Activated naive CD4-positive, alpha-beta T cell treated with anti-CD3 and anti-CD28 coated beads for 36 hours (primary cell): Measurements from ENCODE around the gene SDK1. TPM values are rescaled to one million over a fixed set of nuclear protein-coding genes. Genes with fewer than 3 reads are reported as not detected.
"Not testable (repeated sequence)": the region's sequence is repeated elsewhere in the genome, so short reads cannot be mapped to it uniquely, and the experiment has no call there.

Experiments
- CTCF ChIA-PET: fragments of 350-600 bp; sonication (Branson Sonifier 250); formaldehyde crosslinking; loops from one replicate; lab custom pipeline; 2021; ENCODE audit warnings: antibody characterized with exemption; lab: Charles Lee
- DNase-seq: peaks from one replicate; pipeline ENCODE4 v3.0.0-alpha.2; 2020
- H3K27ac Mint-ChIP-seq: one replicate; pipeline ENCODE4 v1.8.0; 2021; ENCODE audit warnings: mild to moderate bottlenecking, mixed read lengths
- H3K27me3 Mint-ChIP-seq: one replicate; pipeline ENCODE4 v1.8.0; 2021; ENCODE audit warnings: low read depth, mixed read lengths
- H3K36me3 Mint-ChIP-seq: one replicate; pipeline ENCODE4 v1.8.0; 2021; ENCODE audit warnings: low read depth, mixed read lengths
- H3K4me1 Mint-ChIP-seq: one replicate; pipeline ENCODE4 v1.8.0; 2021; ENCODE audit warnings: low read depth, mixed read lengths
- H3K4me3 Mint-ChIP-seq: one replicate; pipeline ENCODE4 v1.8.0; 2021; ENCODE audit warnings: mild to moderate bottlenecking, moderate library complexity, mixed read lengths
- H3K9me3 Mint-ChIP-seq: one replicate; pipeline ENCODE4 v1.8.0; 2021; ENCODE audit warnings: mixed read lengths
- intact Hi-C: fragments of 100-400 bp; cut with micrococcal nuclease; formaldehyde crosslinking; loops from one replicate; pipeline ENCODE4 v1.15.1; 2023
- total RNA-seq, 2 experiments: library from RNA; stranded (reverse); gene quantifications; one replicate each; pipeline ENCODE4 v1.2.3, GENCODE V29; 2021

Gene SDK1
- total RNA-seq, 2 experiments from 2014 or later: 1.3 to 2.0 TPM

DNA sequence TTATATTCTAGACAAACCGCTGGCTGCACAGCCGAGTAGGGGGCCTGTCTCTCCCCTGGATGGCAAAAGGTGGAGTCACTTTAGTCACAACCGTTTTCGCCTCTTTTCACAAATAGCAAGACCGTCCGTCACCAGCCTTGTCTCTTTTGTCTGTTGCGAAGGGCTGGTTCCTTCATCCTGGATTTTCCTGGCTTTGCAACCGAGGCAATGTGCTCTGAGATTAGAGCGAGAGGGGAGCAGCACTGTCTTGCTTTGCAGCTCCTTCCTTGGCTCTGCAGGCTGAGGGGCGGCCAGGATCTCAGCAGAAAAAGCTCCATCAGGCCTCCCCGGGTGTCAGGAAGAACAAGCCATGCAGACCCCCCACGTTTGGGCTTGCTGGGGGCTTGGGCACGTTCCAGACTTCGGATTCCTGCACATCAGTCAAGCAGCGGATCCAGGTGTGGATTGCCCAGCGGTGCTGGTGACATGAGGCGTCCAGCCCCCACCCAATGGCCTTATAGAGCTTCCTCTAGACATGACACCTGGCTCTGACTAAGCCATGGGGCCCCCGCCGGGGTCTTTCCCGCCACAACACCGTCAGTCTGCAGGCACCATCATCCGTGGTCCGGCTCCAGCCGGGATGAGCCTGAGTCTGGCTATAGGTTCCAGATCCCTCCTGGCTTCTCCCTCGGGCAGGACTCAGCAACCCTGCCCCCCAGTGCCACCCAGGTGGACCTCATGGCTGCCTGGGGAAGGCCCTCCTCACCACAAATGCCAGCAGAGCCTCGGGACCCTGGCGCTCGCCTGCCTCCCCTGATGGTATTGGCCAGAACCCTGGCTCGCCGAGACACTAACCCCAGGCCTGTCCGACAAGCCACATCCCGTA lies 913.5 kb downstream of the SDK1 start:
- no peak for DNase-seq
- no peak overlapping the region for H3K4me3 Mint-ChIP-seq
- H3K4me1 Mint-ChIP-seq: no peaks in the 10 kb centered on the region
- H3K36me3 Mint-ChIP-seq: no peaks in the 10 kb centered on the region
- peaks cover 2% of the 10 kb centered on the region for H3K9me3 Mint-ChIP-seq
- no peaks in the 10 kb centered on the region for H3K27me3 Mint-ChIP-seq
- CTCF ChIA-PET: no interaction called here
- no peak overlapping the region for H3K27ac Mint-ChIP-seq
- intact Hi-C loops: no loop called here

DNA sequence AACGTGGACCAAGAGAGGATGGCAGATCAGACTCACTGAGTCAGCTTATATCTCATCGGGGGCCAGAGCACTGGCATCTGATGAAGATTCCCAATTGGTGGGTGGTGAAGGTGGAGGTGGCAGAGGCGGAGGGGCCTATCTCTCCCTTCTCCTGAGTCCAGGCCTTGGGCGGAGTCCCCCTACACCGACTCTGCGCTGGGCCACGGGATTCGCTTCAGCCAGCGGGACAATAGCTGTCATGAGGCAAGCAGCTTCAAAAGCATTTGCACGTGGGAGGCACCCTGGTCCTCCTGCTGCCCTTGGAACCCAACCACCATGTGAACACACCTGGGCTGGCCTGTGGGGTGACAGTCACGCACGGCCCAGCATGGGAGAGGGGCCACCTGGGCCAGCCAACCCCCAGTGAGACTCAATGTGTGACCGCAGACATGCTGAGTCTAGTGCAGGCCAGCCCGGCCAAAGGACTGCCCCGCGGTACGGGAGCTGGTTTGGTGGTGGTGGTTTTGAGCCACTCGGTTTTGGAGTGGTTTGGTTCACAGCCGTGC lies 914.2 kb downstream of the SDK1 start:
- intact Hi-C loops: no loop called here
- Mint-ChIP-seq H3K27ac (no peak overlapping the region), H3K4me1 (no peaks in the 10 kb centered on the region), H3K36me3 (no peaks in the 10 kb centered on the region), H3K4me3 (no peak overlapping the region), H3K9me3 (peaks cover 2% of the 10 kb centered on the region), H3K27me3 (no peaks in the 10 kb centered on the region)
- no peak for DNase-seq
- CTCF ChIA-PET: no interaction called here

- no peak for DNase-seq
- CTCF ChIA-PET: no interaction called here
- Mint-ChIP-seq H3K27ac (no peak overlapping the region), H3K27me3 (no peaks in the 10 kb centered on the region), H3K36me3 (no peaks in the 10 kb centered on the region), H3K9me3 (peaks cover 2% of the 10 kb centered on the region), H3K4me1 (no peaks in the 10 kb centered on the region), H3K4me3 (no peak overlapping the region)
- intact Hi-C loops: no loop called here
These were observed 915.0 kb downstream of the SDK1 start for GRCh38 chr7:4216016-4216415.

GRCh38 chr7:4217126-4217660 lies 916.1 kb downstream of the SDK1 start:
- H3K4me1 Mint-ChIP-seq, H3K9me3 Mint-ChIP-seq, CTCF ChIA-PET, intact Hi-C loops, H3K36me3 Mint-ChIP-seq, DNase-seq, H3K4me3 Mint-ChIP-seq, H3K27ac Mint-ChIP-seq, H3K27me3 Mint-ChIP-seq: not testable (repeated sequence)

DNA sequence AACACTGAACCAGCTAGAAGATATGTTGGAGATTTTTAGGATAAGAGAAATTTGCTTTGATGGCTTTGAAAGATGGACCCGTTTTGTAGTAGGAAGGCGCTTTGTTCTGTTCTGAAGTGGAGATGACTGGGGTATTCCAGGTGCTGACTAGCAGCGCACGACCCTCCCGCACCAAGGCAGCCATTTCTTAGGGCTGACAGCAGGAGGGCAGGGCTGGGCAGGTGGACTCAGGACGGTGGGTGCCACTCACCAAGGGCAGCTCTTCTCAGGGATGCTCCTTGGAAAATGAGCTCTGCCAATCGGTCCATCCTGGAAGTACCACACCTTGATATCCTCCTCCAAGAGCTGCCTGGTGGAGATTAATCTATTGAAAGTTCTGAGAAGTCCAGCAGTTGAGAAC lies 917.4 kb downstream of the SDK1 start:
- H3K27me3 Mint-ChIP-seq: no peaks in the 10 kb centered on the region
- no peak overlapping the region for H3K27ac Mint-ChIP-seq
- DNase-seq: no peak
- no peaks in the 10 kb centered on the region for H3K4me1 Mint-ChIP-seq
- intact Hi-C loops: no loop called here
- CTCF ChIA-PET: no interaction called here
- H3K4me3 Mint-ChIP-seq: no peak overlapping the region
- H3K36me3 Mint-ChIP-seq: no peaks in the 10 kb centered on the region
- peaks cover 2% of the 10 kb centered on the region for H3K9me3 Mint-ChIP-seq

GRCh38 chr7:4220011-4220410 lies 919.0 kb downstream of the SDK1 start:
- no peak for DNase-seq
- H3K9me3 Mint-ChIP-seq: peaks cover 2% of the 10 kb centered on the region
- no peaks in the 10 kb centered on the region for H3K27me3 Mint-ChIP-seq
- no peak overlapping the region for H3K4me3 Mint-ChIP-seq
- CTCF ChIA-PET: no interaction called here
- no peak overlapping the region for H3K27ac Mint-ChIP-seq
- H3K36me3 Mint-ChIP-seq: no peaks in the 10 kb centered on the region
- no peaks in the 10 kb centered on the region for H3K4me1 Mint-ChIP-seq
- intact Hi-C loops: no loop called here

DNA sequence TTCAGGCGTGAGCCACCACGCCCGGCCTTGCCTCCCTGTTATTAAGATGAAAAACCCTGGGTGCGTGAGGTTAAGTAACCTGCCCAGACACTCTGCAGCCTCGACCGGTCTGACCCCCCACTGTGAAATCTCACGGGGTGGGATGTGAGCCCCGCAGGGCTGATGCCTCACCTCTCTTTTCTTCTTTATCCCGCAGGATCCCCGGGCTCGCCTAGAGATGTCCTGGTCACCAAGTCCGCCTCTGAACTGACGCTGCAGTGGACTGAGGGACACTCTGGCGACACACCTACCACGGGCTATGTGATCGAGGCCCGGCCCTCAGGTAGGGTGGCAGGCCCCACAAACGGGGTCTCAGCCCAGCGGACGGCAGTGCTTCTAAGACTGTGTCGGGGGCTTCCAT lies 920.0 kb downstream of the SDK1 start:
- intact Hi-C loops: no loop called here
- Mint-ChIP-seq H3K36me3 (no peaks in the 10 kb centered on the region), H3K4me1 (no peaks in the 10 kb centered on the region), H3K4me3 (no peak overlapping the region), H3K27me3 (no peaks in the 10 kb centered on the region), H3K9me3 (peaks cover 2% of the 10 kb centered on the region), H3K27ac (no peak overlapping the region)
- DNase-seq: no peak
- CTCF ChIA-PET: no interaction called here

GRCh38 chr7:4222676-4223075 lies 921.6 kb downstream of the SDK1 start:
- DNase-seq: no peak
- no peaks in the 10 kb centered on the region for H3K36me3 Mint-ChIP-seq
- intact Hi-C loops: no loop called here

DNA sequence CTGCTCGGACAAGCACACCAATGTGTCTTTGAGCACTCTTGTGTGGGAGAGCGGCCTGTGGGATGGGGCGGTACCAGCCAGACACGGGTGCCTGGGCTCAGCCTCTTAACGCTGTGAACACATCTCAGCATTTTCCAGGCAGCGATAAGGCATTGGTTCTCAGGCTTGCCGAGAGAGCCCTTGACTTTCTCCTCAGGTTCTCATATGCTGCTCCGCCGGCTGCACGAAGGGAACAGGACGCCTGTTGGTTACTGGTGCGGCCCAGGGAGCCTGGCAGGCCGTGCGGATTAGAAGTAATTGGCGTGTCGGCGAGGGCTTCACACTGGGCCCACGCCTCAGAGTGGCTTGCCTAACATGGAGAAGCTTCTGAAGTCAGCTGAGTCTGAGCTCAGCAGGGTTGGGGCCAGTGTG lies 924.3 kb downstream of the SDK1 start:
- Mint-ChIP-seq H3K4me3 (no peak overlapping the region), H3K9me3 (no peaks in the 10 kb centered on the region), H3K27ac (no peak overlapping the region), H3K36me3 (no peaks in the 10 kb centered on the region), H3K4me1 (no peaks in the 10 kb centered on the region), H3K27me3 (no peaks in the 10 kb centered on the region)
- CTCF ChIA-PET: interaction anchor here (0.6 kb wide), 1 partner anchor 162 kb away, joined by 4 read pairs; no protein-coding TSS in a partner anchor
- intact Hi-C loops: no loop called here
- no peak for DNase-seq

More at GRCh38 chr7:4222676-4223075, 921.6 kb downstream of the SDK1 start:
- no peak overlapping the region for H3K4me3 Mint-ChIP-seq
- H3K9me3 Mint-ChIP-seq: peaks cover 2% of the 10 kb centered on the region
- CTCF ChIA-PET: no interaction called here
- no peaks in the 10 kb centered on the region for H3K4me1 Mint-ChIP-seq
- no peaks in the 10 kb centered on the region for H3K27me3 Mint-ChIP-seq
- no peak overlapping the region for H3K27ac Mint-ChIP-seq

- intact Hi-C loops: no loop called here
- DNase-seq: no peak
- Mint-ChIP-seq H3K4me3 (no peak overlapping the region), H3K27ac (no peak overlapping the region), H3K4me1 (no peaks in the 10 kb centered on the region), H3K36me3 (no peaks in the 10 kb centered on the region), H3K27me3 (no peaks in the 10 kb centered on the region), H3K9me3 (no peaks in the 10 kb centered on the region)
- CTCF ChIA-PET: interaction anchor here (0.6 kb wide), 1 partner anchor 161 kb away, joined by 4 read pairs; no protein-coding TSS in a partner anchor
These were observed 925.0 kb downstream of the SDK1 start for GRCh38 chr7:4225881-4226523.

- Mint-ChIP-seq H3K27ac (no peak overlapping the region), H3K9me3 (no peaks in the 10 kb centered on the region), H3K4me1 (no peaks in the 10 kb centered on the region), H3K4me3 (no peak overlapping the region), H3K36me3 (no peaks in the 10 kb centered on the region), H3K27me3 (no peaks in the 10 kb centered on the region)
- intact Hi-C loops: no loop called here
- CTCF ChIA-PET: no interaction called here
- DNase-seq: no peak
These were observed 925.5 kb downstream of the SDK1 start for GRCh38 chr7:4226524-4226882.

GRCh38 chr7:4227105-4228010 lies 926.3 kb downstream of the SDK1 start:
- CTCF ChIA-PET: no interaction called here
- H3K27ac Mint-ChIP-seq: no peak overlapping the region

More at GRCh38 chr7:4227105-4228010, 926.3 kb downstream of the SDK1 start:
- Mint-ChIP-seq H3K4me1 (no peaks in the 10 kb centered on the region), H3K9me3 (no peaks in the 10 kb centered on the region), H3K27me3 (no peaks in the 10 kb centered on the region), H3K36me3 (no peaks in the 10 kb centered on the region), H3K4me3 (no peak overlapping the region)
- DNase-seq: no peak
- intact Hi-C loops: no loop called here
